Stimulated activated naive B cell treated with anti-CD40 and anti-IgM and Interleukin-4, amounts not matched to agents 10 μg/mL and 1 μg/mL and 100 μg/mL, for 72 hours (primary cell): Measurements from ENCODE around the gene KRT17.

Source experiments
- ATAC-seq, 2 donors: fragments of 150-1000 bp; cut with Tn5 transposase; replicated peaks; 2 replicates each; pipeline ENCODE4 v1.10.0; 2021; ENCODE audit warnings: moderate library complexity in 1 of 2
- DNase-seq: peaks from one replicate; pipeline ENCODE4 v3.0.0; 2021
- H3K27ac Mint-ChIP-seq: one replicate; pipeline ENCODE4 v1.8.0; 2022; ENCODE audit warnings: mild to moderate bottlenecking, mixed read lengths
- H3K27me3 Mint-ChIP-seq, 2 donors: one replicate each; pipeline ENCODE4 v1.8.0; 2022; ENCODE audit warnings: mixed read lengths in 2 of 2
- H3K36me3 Mint-ChIP-seq, 2 donors: one replicate each; pipeline ENCODE4 v1.8.0; 2022; ENCODE audit warnings: mixed read lengths in 2 of 2, mild to moderate bottlenecking in 1 of 2
- H3K4me1 Mint-ChIP-seq, 2 donors: one replicate each; pipeline ENCODE4 v1.8.0; 2022; ENCODE audit warnings: mixed read lengths in 2 of 2, mild to moderate bottlenecking in 1 of 2
- H3K4me3 Mint-ChIP-seq, 2 donors: one replicate each; pipeline ENCODE4 v1.8.0; 2022; ENCODE audit warnings: mild to moderate bottlenecking in 2 of 2, mixed read lengths in 2 of 2, moderate library complexity in 1 of 2
- H3K9me3 Mint-ChIP-seq, 2 donors: one replicate each; pipeline ENCODE4 v1.8.0; 2022; ENCODE audit warnings: mixed read lengths in 2 of 2, mild to moderate bottlenecking in 1 of 2

KRT17 gene

DNA sequence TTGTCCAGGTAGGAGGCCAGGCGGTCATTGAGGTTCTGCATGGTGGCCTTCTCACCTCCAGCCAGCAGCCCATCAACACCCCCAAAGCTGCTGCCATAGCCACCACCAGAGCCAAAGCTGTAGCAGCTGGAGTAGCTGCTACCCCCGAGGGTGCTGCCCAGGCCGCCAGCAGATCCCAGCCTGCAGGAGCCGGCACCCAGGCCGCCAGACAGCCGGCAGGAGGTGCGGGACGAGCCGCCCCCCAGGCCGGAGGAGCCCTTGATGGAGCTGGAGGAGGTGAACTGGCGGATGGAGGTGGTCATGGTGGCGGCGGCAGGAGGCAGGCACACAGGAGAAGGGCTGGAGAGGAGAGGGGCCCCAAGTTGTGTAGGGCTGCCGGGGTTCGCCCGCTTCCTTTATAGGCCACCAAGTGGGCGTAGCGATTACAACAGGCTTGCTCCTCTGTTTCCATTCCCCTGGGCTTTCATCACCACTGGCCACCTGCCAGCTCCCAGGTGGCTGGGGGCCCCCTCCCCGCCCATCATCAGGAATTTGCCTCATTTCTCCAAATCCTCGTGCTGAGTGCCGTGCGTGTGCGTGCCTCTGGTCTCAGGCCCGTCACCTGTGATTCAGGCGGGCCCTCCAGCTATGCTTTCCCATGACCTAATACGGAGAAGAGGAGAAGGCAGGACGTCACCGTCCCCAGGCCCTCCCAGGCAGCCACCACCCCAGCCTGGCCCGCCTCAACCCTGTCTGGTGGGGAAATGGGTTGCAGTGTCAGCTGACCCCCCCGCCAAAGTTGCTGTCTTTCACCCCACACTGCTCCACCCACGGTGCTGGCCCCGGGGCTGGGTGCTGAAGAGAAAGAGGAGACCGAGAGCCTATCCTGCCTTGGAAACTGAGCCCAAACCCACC is at the start of gene KRT17:
KRT17 (minus strand) TSS at position 368 of the 894 bp plus-strand sequence; CDS start at position 302, 66 bp downstream.
- no peaks in the 10 kb centered on the region for H3K36me3 Mint-ChIP-seq
- no peak within 1 kb of the TSS for H3K4me3 Mint-ChIP-seq
- ATAC-seq (no peak), DNase-seq (no peak)
- H3K4me1 Mint-ChIP-seq = no peaks in the 10 kb centered on the region
- no peak within 1 kb of the TSS for H3K27ac Mint-ChIP-seq
- H3K9me3 Mint-ChIP-seq = no peaks in the 10 kb centered on the region
- peaks cover 29 to 30% of the 10 kb centered on the region in 2 donors for H3K27me3 Mint-ChIP-seq

DNA sequence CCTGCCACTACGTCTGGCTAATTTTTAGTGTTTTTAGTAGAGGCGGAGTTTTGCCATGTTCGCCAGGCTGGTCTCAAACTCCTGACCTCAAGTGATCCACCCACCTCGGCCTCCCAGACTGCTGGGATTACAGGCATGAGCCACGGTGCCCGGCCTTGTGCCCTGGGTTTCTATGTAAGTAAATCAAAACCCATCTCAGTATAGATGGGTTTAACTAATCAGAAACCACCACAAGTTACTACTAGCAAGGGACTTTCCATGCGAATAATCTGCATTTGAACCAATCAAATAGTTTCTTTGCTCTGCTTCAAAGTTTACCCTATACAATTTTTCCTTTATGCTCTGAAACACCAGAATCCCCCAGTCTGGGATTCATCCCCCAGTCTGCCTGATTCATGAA is 47.8 kb upstream of the KRT17 start:
- Mint-ChIP-seq H3K9me3 (peaks cover 4% of the 10 kb centered on the region in 2 donors), H3K4me1 (peaks cover 38 to 67% of the 10 kb centered on the region in 2 donors), H3K27ac (no peak overlapping the region), H3K4me3 (no peak overlapping the region), H3K36me3 (peaks cover 3 to 4% of the 10 kb centered on the region in 2 donors), H3K27me3 (no peaks in the 10 kb centered on the region)
- ATAC-seq (no peak), DNase-seq (no peak)

DNA sequence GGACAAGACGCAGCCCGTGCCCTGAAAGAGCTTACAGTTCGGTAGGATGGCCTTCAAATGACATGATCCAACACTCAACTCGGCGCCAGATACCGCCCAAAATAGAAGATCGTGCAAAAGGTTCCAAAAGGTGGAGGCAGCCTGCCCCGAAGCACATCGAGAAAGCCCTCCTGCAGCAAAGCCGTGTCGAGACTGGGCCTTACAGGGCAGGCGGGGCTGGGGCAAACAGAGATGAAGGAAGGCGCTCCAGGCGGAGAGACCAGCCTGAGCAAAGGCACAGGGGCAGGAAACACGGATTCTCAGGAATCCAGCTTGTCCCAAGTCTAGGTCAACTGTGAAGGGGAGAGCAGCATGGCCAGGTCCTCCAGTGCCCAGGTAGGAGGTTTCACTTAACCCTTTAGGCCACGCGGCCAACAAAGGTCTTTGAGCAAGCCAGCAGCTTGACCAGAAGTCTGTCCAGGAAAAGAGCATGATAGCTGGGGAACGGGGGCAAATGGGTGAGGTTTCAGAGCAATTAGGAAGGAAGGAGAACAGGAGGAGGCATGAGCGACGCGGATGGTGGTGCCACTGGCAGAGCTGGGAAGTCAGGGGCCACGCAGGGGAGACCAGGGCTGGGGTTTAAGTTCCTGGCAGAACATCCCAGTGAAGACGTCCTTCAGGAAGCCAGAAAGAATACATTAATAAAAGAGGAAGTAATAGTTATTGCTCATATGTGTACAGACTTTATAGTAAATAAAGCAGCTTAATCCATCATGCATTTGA is 43.1 kb upstream of the KRT17 start:
- no peaks in the 10 kb centered on the region for H3K9me3 Mint-ChIP-seq
- no peaks in the 10 kb centered on the region for H3K27me3 Mint-ChIP-seq
- H3K4me1 Mint-ChIP-seq = peaks cover 43 to 66% of the 10 kb centered on the region in 2 donors
- ATAC-seq = no peak
- no peak for DNase-seq
- peak overlapping the region; percentile 85 to 92 for H3K4me3 Mint-ChIP-seq
- H3K27ac Mint-ChIP-seq = peak overlapping the region; percentile 99
- no peaks in the 10 kb centered on the region for H3K36me3 Mint-ChIP-seq

DNA sequence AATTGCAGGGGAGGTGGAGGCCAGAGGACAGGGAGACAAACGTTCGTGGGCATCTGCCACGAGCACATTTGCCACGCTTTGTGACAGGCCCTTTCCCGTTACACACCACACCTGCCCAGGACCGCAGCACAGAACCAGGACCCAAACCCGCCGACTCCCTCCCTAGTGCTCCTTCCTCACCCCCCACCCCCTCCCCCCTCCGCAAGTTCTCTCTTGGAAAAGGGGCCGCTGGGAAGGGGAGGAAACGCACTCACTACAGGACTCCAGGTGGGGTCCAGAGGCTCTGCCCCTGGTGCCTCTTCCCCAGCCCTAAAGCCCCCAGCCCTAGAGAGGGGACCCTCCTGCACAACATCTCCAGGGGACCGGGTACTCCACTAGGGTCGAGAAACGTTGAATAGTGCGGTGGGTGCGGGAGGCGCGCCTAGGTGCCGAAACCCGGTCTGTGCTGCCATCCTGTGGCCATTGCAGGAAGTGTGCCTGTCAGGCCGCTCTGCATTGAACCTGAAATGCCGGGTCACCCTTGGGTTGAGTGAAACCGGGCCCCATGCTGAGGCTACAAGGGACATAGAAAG is 42.4 kb upstream of the KRT17 start:
- Mint-ChIP-seq H3K9me3 (no peaks in the 10 kb centered on the region), H3K4me3 (peak overlapping the region; percentile 85 to 92), H3K27me3 (no peaks in the 10 kb centered on the region), H3K27ac (peak overlapping the region; percentile 99), H3K36me3 (no peaks in the 10 kb centered on the region), H3K4me1 (peaks cover 41 to 63% of the 10 kb centered on the region in 2 donors)
- DNase-seq (peak; percentile 84), ATAC-seq (peak; percentile 59 to 61)

DNA sequence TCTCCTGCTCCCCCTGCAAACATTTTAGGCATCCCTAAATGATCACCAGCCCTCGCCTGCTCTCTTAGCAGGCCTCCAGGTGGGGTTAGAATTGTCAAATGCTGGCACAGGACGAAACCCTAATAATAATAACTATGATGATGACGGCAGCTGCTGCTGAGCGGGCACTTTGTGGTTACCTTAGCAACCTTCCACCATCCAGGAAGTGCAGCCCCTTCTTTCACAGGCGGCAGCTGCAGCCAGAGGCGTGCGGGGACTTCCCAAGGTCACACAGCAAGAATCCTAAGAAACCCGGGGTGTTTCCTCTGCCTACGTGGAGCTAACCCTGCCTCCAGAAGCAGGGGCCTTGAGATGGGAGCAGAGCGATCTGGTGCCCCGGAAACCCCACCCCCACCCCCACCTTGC is 41.9 kb upstream of the KRT17 start:
- Mint-ChIP-seq H3K27me3 (no peaks in the 10 kb centered on the region), H3K4me1 (peaks cover 39 to 63% of the 10 kb centered on the region in 2 donors)
- DNase-seq = peak; percentile 87

DNA sequence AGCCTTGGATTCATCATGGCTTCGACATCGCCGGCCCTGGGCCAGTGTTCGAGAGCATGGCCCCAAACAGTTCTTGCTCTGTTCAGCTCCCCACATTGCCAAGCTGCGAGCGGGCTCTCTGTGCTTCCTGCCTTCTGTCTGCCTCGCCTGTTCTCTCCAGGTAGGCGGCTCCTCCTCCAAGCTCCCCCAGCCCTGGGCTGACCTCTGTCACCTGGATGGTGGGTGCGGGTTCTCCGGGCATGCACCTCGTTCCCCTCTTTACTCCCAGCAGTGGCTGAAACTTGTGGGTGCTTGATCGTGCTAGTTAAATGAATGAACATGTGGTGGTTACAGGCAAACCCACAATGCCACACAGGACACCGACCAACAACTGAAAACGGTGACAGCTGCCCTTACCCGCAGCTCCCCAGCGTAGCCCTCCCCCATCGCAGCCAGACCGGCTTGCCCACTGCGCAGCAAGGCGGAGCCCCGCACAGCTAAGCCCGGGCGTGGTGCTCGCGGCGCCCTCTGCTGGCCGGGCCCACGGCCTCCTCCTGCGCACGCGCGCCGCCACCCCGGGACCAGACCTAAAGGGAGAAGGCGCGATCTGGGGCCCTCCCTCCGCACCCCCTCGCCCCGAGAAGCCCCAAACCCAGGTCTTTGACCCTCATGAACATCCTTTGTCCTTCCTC is 41.3 kb upstream of the KRT17 start:
- H3K9me3 Mint-ChIP-seq = no peaks in the 10 kb centered on the region
- H3K4me1 Mint-ChIP-seq = peaks cover 38 to 63% of the 10 kb centered on the region in 2 donors
- DNase-seq = peak; percentile 93
- H3K27ac Mint-ChIP-seq = peak overlapping the region; percentile 99
- peak overlapping the region; percentile 85 to 92 for H3K4me3 Mint-ChIP-seq
- ATAC-seq = peak; percentile 81 to 84
- no peaks in the 10 kb centered on the region for H3K36me3 Mint-ChIP-seq
- no peaks in the 10 kb centered on the region for H3K27me3 Mint-ChIP-seq

More for the DNA sequence above, 41.9 kb upstream of the KRT17 start:
- no peaks in the 10 kb centered on the region for H3K9me3 Mint-ChIP-seq
- ATAC-seq = peak; percentile 71 to 76
- H3K4me3 Mint-ChIP-seq = peak overlapping the region; percentile 85 to 92
- H3K36me3 Mint-ChIP-seq = no peaks in the 10 kb centered on the region
- peak overlapping the region; percentile 99 for H3K27ac Mint-ChIP-seq

DNA sequence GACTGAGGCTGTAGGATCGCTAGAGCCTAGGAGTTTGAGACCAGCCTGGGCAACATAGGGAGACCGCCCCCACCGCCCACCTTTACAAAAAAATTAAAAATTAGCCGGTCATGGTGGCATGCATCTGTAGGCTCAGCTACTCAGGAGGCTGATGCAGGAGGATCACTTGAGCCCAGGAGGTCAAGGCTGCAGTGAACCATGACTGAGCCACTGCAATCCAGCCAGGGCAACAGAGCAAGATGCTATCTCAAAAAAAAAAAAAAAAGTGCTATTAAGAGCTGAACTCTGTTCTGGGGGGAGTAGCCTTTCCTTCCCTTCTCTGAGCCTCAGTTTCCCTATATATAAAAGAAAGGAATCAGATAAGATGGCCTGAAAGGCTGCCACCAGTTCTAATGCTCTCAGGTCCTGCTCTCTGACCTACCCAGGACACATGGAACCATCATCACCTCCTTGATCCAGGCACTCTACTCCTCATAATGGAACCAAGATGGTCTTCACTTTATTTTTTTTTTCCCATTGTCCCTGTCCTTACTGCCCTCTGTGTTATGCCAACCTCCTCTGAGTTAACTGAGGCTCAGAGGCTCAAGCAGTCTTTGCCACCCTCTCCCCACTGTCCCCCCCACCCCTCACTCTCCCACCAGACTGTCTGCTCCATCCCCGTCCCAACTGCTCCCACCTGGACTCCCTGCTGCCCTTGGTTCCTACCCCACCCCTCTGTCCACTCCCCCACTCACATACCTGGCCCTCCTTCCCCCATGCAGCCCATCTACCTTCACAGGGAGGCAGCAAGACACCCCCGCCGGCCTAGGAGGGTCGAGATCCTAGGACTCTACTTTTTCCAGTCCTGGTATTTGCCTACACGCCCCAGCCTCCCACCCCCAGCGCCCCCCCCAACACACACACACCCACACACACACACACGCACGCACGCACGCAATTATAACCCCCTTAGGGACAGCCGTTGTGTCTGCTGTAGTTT is 40.5 kb upstream of the KRT17 start:
- no peaks in the 10 kb centered on the region for H3K36me3 Mint-ChIP-seq
- DNase-seq = no peak
- no peaks in the 10 kb centered on the region for H3K27me3 Mint-ChIP-seq
- peak overlapping the region; percentile 99 for H3K27ac Mint-ChIP-seq
- no peaks in the 10 kb centered on the region for H3K9me3 Mint-ChIP-seq
- no peak for ATAC-seq
- H3K4me1 Mint-ChIP-seq = peaks cover 34 to 56% of the 10 kb centered on the region in 2 donors
- peak overlapping the region; percentile 85 to 92 for H3K4me3 Mint-ChIP-seq

DNA sequence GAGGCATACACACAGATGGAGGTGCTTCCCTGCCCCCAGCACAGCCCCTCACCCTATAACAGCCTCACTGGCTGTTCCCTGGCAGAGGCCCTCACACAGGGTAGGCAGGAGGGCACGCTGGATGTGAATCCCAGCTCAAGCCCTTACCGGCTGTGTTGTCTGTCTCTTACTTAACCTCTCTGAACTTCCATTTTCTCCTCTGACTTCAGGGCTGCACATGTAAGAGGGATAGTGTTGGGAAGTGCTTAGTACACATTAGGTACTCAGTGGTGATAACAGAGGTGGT is 39.7 kb upstream of the KRT17 start:
- Mint-ChIP-seq H3K36me3 (no peaks in the 10 kb centered on the region), H3K9me3 (no peaks in the 10 kb centered on the region), H3K27me3 (no peaks in the 10 kb centered on the region), H3K4me3 (no peak overlapping the region), H3K27ac (peak overlapping the region; percentile 20), H3K4me1 (peaks cover 28 to 48% of the 10 kb centered on the region in 2 donors)
- no peak for ATAC-seq
- no peak for DNase-seq

DNA sequence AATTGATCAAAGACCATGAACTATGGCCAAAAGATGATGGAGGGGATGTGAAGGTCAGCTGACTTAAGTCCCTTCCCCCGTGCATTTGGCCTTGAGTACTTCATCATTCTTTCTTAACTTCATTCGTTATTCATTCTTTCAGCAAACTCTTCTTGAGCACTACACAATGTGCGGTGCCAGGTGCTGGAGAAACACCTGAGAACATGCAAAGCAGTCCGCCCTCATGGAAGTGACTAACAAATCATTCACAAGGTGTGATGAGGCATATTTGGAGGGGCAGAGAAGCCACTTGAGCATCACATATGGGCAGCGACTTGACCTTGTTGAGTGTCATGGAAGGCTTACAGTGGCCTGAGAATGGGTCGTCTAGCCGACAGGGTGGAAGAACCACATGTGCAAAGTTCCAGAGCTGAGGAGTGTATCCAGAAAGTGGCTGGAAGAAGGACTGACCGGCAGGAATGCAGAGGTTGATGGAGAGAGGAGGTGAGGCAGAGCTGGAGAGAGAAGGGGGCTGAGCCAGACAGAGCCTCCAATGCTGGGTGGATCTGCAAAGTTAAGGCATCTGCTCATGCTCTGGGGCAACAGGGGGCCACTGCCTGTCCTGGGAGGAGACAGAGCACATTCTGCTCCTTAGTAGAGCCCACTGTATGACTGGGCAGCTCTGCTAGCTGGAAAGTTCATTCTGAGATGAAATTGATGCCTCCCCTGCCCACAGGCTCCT is 39.2 kb upstream of the KRT17 start:
- DNase-seq = no peak
- no peaks in the 10 kb centered on the region for H3K27me3 Mint-ChIP-seq
- peaks cover 28 to 45% of the 10 kb centered on the region in 2 donors for H3K4me1 Mint-ChIP-seq
- H3K9me3 Mint-ChIP-seq = no peaks in the 10 kb centered on the region
- no peak overlapping the region for H3K27ac Mint-ChIP-seq
- H3K4me3 Mint-ChIP-seq = no peak overlapping the region
- no peaks in the 10 kb centered on the region for H3K36me3 Mint-ChIP-seq
- ATAC-seq = no peak

DNA sequence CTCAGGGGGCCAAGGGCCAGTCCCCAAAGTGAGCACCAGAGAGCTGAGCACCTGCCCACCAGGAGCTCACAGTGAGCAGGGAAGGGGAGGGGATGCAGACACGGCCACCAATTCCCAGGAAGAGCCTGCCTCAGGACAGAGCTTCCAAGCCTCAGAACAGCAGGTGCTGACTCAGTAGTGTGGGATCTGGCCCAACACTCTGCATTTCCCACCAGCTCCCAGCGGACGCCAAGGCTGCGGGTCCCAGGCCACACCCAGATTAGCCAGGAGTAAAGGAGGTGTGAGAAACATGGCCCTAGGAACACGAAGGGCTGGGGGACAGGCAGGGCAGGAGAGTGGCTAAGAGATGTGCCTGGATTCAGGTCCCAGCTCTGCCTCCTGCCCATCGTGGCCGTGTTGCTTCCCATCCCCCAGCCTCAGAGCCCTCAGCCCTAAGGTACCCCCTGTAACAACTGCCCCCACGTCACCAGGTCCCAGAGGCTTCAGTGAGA is 35.9 kb upstream of the KRT17 start:
- H3K27ac Mint-ChIP-seq = peak overlapping the region; percentile 10
- ATAC-seq (no peak), DNase-seq (no peak)
- no peak overlapping the region for H3K4me3 Mint-ChIP-seq
- peaks cover 9 to 19% of the 10 kb centered on the region in 2 donors for H3K4me1 Mint-ChIP-seq
- H3K9me3 Mint-ChIP-seq = no peaks in the 10 kb centered on the region
- H3K36me3 Mint-ChIP-seq = no peaks in the 10 kb centered on the region
- H3K27me3 Mint-ChIP-seq = peaks cover 5 to 12% of the 10 kb centered on the region in 2 donors

DNA sequence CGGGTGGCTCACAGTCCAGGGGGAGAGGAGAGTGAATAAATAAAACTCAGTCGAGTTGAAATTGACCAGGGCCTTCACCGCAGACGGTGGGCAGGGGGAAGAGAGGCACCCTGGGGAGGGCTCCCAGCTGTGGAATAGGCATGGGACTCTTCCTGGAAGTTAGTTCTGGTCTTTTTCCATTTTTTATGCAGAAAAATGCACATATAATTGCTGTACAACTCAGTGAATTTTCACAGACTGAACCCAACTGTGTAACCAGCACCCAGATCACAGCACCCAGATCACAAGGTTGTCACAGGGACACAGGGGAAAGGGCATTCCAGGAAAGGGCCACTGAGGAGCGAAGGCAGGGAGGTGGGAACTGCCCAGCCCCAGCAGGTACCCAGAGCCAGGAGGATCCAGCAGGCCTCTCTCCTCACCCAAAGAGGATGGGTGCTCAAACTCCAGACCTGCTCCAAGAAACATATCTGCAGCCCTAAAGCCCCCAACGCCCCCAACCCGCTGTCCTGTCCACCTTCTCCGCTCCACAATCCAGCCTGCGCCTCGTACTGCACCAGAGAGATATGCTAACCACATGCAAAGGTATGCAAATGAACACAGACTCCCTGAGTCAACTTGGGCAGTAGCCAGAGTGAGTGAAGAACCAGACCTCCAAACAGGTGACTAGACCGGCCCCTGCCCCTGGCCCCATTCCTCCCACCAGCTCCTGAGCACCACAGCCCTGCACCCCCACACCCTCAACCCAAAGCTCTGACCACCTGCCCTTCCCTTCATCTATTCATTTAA is 35.2 kb upstream of the KRT17 start:
- no peak for ATAC-seq
- H3K9me3 Mint-ChIP-seq = no peaks in the 10 kb centered on the region
- peak overlapping the region; percentile 10 for H3K27ac Mint-ChIP-seq
- H3K27me3 Mint-ChIP-seq = peaks cover 5 to 12% of the 10 kb centered on the region in 2 donors
- peaks cover 6 to 17% of the 10 kb centered on the region in 2 donors for H3K4me1 Mint-ChIP-seq
- no peaks in the 10 kb centered on the region for H3K36me3 Mint-ChIP-seq
- no peak overlapping the region for H3K4me3 Mint-ChIP-seq
- DNase-seq = no peak

DNA sequence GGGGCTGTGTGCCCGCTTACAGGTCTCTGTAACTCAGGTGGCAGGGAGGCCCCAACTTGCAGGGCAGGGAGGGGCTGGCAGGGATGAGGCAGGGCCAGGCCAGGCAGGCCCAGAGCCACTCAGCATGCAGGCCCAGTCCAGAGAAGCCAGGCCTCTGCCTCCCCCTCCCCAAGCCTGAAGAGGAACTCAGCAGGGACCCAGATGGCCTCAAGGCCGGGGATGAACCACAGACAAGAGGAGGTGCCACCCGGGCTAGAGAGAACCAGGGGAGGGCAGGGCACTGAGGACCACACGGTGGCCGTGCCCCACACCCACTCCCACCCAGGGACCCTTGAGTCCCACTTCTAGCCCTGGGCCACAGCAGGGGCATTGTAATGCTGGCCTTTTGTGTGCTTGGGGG is 34.5 kb upstream of the KRT17 start:
- Mint-ChIP-seq H3K4me3 (no peak overlapping the region), H3K36me3 (no peaks in the 10 kb centered on the region), H3K27me3 (peaks cover 5 to 12% of the 10 kb centered on the region in 2 donors), H3K27ac (no peak overlapping the region), H3K9me3 (no peaks in the 10 kb centered on the region), H3K4me1 (peaks cover 6 to 17% of the 10 kb centered on the region in 2 donors)
- DNase-seq = no peak
- no peak for ATAC-seq
